Naive B cell (primary cell): ENCODE measurements around the gene REX1BD. TPM values are rescaled to one million over a fixed set of nuclear protein-coding genes. Genes with fewer than 3 reads are reported as not detected.
"Not testable (repeated sequence)": the region's sequence is repeated elsewhere in the genome, so short reads cannot be mapped to it uniquely, and the experiment has no call there.

ENCODE experiments used
- ATAC-seq, 2 donors: fragments of 150-1000 bp; cut with Tn5 transposase; 2 replicates each; pipeline ENCODE4 v1.10.0; 2021; ENCODE audit warnings: low read depth in 2 of 2, mild to moderate bottlenecking in 2 of 2, moderate library complexity in 2 of 2
- DNase-seq: peaks from one replicate; pipeline ENCODE4 v3.0.0; 2022
- H3K27ac Mint-ChIP-seq, 6 donors: one replicate each; pipeline ENCODE4 v1.8.0; 2020 to 2022; ENCODE audit warnings: mild to moderate bottlenecking in 6 of 6, mixed read lengths in 6 of 6, moderate library complexity in 5 of 6, inconsistent platforms in 2 of 6
- H3K27me3 Mint-ChIP-seq, 3 donors: one replicate each; pipeline ENCODE4 v1.8.0; 2021 to 2022; ENCODE audit warnings: mixed read lengths in 3 of 3, mild to moderate bottlenecking in 1 of 3
- H3K36me3 Mint-ChIP-seq, 2 donors: one replicate each; pipeline ENCODE4 v1.8.0; 2020 to 2022; ENCODE audit warnings: mixed read lengths in 2 of 2, inconsistent platforms in 1 of 2, mild to moderate bottlenecking in 1 of 2
- H3K4me1 Mint-ChIP-seq, 3 donors: one replicate each; pipeline ENCODE4 v1.8.0; 2020 to 2022; ENCODE audit warnings: mixed read lengths in 3 of 3, inconsistent platforms in 1 of 3, mild to moderate bottlenecking in 1 of 3, moderate library complexity in 1 of 3
- H3K4me3 Mint-ChIP-seq, 8 donors: one replicate each; pipeline ENCODE4 v1.8.0; 2020 to 2022; ENCODE audit warnings: mild to moderate bottlenecking in 8 of 8, mixed read lengths in 8 of 8, moderate library complexity in 8 of 8, inconsistent platforms in 2 of 8
- H3K9me3 Mint-ChIP-seq, 7 donors: one replicate each; pipeline ENCODE4 v1.8.0; 2020 to 2022; ENCODE audit warnings: mixed read lengths in 7 of 7, mild to moderate bottlenecking in 5 of 7, inconsistent platforms in 2 of 7, moderate library complexity in 1 of 7
- polyA plus RNA-seq, 6 donors: library from polyadenylated mRNA; unstranded; fragments of 300-500 nt; fragmentation: Illumina TruSeq; gene quantifications; one replicate each; pipeline ENCODE4 v1.2.3, GENCODE V29; 2021; ENCODE audit warnings: low read depth in 6 of 6

Gene REX1BD
- polyA plus RNA-seq, 6 donors from 2014 or later = 76.0 to 107 (median 91.9) TPM

DNA sequence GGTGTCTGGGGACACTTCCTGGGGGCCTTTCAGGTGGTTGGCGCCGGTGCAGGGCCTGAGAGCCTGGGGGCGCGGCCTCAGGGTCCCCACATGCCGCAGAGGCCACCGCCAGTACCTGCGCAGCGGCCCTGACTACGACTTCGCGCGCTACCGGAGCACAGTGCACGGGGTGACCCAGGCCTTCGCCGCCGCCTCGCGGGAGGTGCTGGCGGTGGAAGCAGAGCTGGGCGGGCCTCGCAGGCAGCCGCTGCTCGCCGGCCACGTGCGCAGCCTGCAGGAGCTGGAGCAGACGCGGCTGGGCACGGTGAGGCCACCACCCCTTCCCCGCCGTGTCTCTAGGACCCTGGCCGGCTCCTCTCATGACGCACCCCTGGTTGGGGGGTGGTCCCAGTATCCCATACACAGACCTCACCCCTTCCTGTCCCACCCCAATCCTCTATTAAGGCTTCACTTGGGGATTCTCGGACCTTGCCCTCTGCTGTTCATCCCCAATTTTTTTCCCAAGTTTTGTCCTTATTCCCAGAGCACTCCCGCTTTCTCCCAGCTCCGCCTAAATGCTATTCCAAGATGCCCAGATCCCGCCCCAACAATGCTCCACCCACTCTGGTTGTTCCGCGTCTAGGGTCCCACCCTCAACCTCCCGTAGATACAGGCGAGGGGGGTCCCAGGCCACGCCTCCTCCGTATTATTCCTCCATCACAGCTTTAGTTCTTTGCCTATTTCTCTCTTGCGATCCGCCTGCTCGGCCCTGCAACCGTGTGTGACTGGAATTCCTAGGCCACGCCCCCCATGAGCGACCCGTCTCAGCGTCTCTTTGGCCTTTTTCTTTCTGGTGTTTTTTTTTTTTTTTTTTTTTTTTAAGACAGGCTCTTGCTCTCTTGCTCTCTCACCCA, 1.0 kb downstream of the REX1BD start:
- peak overlapping the region; percentile 83 to 95 (median 90) for H3K4me3 Mint-ChIP-seq
- H3K27ac Mint-ChIP-seq = peak overlapping the region; percentile 39 to 96 (median 88)
- peaks cover 32 to 51% (median 51%) of the 10 kb centered on the region in 3 donors for H3K4me1 Mint-ChIP-seq
- no peaks in the 10 kb centered on the region for H3K36me3 Mint-ChIP-seq
- no peaks in the 10 kb centered on the region for H3K27me3 Mint-ChIP-seq
- DNase-seq (peak; percentile 62), ATAC-seq (peak; percentile 44 to 50)
- H3K9me3 Mint-ChIP-seq = no peaks in the 10 kb centered on the region

DNA sequence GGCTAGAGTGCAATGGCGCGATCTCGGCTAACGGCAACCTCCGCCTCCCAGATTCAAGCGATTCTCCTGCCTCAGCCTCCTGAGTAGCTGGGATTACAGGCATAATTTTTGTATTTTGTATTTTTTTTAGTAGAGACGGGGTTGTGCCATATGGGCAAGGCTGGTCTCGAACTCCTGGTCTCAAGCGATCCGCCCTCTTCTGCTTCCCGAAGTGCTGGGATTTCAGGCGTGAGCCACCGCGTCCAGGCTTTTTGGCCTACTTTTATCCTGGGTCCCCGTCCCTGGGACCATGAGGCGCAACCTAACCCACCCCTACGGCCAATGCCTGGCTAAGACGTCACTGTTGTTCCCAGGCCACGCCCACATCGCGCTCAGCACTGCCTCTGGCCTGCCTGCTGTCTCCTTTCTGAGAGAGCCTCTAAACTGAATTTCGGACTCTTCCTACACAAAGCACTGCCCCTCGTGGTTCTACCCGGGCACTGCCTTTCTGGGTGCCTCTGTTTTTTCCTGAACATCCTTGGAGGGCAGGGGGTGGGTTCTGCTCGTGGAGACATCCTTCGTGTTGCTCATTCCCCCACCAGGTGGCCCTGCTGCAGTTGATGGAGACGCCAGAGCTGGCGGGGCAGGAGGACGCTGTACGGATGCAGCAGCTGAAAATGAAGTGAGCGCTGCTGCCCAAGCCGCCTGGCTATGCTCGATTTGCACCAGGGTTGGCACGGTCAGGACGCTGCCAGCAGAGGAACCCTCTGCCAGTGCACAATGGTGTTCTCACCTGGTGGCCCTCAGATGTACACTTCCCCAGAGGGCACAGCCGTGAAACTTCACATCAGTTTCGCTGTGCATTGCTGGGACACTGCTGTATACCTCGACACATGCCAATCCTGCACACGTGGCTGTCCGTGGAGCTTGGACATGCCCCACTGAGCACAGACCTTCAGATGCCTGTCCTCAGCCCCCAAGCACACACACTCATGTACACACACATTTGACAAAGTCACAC, 2.0 kb downstream of the REX1BD start:
- no peaks in the 10 kb centered on the region for H3K27me3 Mint-ChIP-seq
- peak overlapping the region; percentile 51 to 95 (median 88) for H3K4me3 Mint-ChIP-seq
- ATAC-seq = no peak
- H3K9me3 Mint-ChIP-seq = no peaks in the 10 kb centered on the region
- no peaks in the 10 kb centered on the region for H3K36me3 Mint-ChIP-seq
- H3K4me1 Mint-ChIP-seq = peaks cover 34 to 54% (median 50%) of the 10 kb centered on the region in 3 donors
- H3K27ac Mint-ChIP-seq = peak overlapping the region in 3 of 6 donors; percentile 24 to 83 (median 49)
- no peak for DNase-seq

DNA sequence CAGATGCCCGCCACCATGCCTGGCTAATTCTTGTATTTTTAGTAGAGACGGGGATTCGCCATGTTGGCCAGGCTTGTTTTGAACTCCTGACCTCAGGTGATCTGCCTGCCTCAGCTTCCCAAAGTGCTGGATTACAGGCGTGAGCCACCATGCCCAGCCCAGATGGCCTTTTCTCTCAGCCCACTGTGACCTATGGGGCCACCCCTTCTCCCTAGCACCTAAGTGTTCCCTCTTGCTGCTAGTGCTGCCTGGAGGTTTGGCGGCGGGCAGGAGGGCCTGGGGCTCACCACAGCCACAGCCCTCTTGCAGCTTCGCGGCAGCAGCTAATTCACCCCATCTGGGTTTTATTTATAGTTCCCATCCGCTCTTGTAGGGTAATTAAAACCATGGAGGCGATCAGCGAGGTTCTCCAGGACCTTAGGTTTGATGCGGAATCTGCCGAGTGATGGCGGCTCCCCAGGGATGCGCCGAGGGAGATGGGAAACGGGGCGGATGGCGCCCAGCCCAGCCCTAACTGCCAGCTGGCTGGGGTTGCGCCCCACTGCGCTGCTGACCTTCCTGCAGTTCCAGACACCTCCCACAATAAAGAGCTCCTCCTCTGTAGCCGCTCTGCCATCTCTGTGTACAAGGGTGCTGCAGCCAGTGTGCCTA, 3.3 kb downstream of the REX1BD start:
- no peak for DNase-seq
- H3K4me3 Mint-ChIP-seq = peak overlapping the region in 5 of 8 donors; percentile 11 to 85 (median 29)
- no peaks in the 10 kb centered on the region for H3K36me3 Mint-ChIP-seq
- H3K27ac Mint-ChIP-seq = peak overlapping the region in 2 of 6 donors; percentile 32 to 57
- peaks cover 30 to 48% (median 46%) of the 10 kb centered on the region in 3 donors for H3K4me1 Mint-ChIP-seq
- ATAC-seq = no peak
- peaks cover 0 to 9% (median 6%) of the 10 kb centered on the region in 3 donors for H3K27me3 Mint-ChIP-seq
- H3K9me3 Mint-ChIP-seq = no peaks in the 10 kb centered on the region

DNA sequence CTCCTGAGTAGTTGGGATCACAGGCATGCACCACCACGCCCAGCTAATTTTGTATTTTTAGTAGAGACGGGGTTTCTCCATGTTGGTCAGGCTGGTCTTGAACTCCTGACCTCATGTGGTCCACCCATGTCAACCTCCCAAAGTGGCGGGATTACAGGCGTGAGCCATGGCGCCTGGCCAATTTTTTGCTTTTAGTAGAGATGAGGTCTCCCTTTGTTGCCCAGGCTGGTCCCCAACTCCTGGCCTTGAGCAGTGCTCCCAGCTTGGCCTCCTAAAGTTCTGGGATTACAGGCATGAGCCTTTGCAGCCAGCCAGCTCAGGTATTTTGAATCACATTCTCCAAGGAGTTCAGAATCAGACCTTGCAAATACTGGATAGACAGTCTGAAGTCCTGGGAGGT, 4.1 kb downstream of the REX1BD start:
- H3K27ac Mint-ChIP-seq, H3K36me3 Mint-ChIP-seq, ATAC-seq, DNase-seq, H3K9me3 Mint-ChIP-seq: not testable (repeated sequence)
- H3K27me3 Mint-ChIP-seq = peaks cover 0 to 17% (median 6%) of the 10 kb centered on the region in 3 donors
- H3K4me3 Mint-ChIP-seq = peak overlapping the region in 1 of 8 donors; percentile 43
- peaks cover 32 to 47% (median 41%) of the 10 kb centered on the region in 3 donors for H3K4me1 Mint-ChIP-seq

DNA sequence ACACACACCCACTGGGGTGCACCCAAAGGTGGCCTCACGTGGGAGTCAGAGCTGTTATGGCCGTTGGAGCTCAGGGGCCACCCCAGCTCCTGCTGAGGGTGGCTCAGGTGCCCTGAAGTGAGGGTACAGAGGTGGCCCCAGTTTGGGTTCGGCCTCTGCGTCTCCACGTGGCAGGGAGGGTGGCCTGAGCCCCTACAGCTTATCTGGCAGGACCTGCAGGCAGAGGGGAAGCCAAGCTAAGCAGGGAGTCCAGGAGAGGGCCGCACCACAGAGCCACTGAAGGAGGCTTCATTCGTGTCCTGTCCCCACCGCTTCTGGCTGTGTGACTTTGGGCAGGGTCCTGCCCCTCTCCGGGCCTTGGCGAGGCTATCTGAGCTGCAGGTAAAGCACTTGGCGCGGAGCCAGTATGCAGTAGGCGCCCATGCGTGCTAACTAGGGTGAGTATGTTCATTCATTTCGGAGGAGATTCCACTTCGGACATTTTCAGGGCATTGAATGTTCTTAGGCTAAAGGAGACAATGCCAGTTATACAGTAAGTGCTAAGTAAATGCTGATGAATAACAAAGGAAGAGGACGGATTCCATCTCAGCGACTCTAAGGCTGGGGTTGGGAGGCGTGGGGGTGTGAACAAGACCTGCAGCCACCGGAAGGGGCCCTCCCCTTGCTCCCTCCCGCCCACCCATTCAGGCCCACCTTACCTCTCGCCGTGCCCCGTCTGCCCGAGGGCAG, 4.9 kb downstream of the REX1BD start:
- Mint-ChIP-seq H3K27ac (peak overlapping the region in 1 of 6 donors; percentile 63), H3K27me3 (peaks cover 0 to 25% (median 6%) of the 10 kb centered on the region in 3 donors), H3K36me3 (no peaks in the 10 kb centered on the region), H3K4me1 (peaks cover 25 to 39% (median 33%) of the 10 kb centered on the region in 3 donors), H3K4me3 (peak overlapping the region in 6 of 8 donors; percentile 34 to 77 (median 68)), H3K9me3 (no peaks in the 10 kb centered on the region)
- no peak for DNase-seq
- ATAC-seq = no peak

DNA sequence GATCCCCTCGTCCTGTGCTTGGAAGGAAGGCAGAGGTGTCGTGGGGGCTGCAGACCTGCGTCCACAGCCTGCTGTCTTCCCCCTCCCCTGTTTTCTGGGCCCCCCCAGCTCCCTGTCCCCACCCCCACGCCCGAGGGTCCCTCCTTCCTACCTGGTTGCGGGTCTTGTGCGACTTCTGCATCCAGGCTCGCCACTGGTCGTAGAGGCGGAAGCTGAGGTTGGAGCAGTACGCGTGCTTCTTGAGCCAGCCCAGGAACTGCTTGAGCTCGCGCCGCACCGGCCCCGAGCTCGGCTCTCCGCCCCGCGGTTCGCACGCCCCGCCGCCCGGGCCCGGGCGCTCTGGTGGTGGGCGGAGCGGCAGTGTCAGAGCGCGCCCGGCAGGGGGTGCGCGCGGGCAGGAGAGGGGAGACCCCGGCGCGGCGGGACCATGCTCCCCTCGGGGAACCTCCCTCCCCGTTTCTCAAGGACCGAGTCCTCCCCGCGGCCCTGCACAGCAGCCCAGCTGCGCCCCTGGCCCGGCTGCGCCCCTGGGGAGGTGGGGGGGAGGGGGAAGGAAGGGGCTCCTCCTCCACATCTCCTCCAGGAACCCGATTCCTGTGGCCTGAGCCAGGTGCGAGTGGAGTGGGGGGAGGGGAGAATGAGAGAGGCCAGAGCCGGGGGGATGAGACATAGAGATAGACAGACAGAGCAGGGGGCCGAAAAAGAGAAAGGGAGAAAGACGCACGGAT, 5.7 kb downstream of the REX1BD start:
- Mint-ChIP-seq H3K9me3 (no peaks in the 10 kb centered on the region), H3K36me3 (no peaks in the 10 kb centered on the region)

DNA sequence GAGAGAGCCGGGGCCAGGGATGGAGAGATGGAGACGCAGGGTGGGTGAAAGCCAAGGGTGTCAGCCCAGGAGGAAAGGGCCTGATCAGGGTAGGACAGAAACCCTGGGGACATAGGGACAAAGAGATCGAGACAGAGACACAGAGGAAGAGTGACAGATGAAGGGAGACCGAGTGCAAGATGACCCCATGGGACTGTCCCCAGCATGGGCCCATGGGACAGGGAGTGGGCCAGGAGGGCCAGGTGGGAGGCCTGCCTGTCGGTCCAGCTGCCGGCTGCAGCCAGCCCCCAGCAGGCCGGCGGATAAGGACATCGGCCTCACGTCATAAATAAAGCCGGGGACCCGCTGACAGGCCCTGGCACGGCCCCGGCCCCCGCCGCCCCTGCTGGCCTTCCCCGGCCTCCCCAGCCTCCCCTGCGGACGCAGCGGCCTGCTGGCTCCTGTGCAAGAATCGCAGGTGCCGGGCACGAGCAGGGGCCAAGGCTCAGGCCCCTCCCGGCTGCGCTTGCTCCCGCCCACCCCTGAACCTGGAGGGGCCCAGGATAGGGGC, 6.3 kb downstream of the REX1BD start:
- H3K9me3 Mint-ChIP-seq = no peaks in the 10 kb centered on the region
- H3K36me3 Mint-ChIP-seq = no peaks in the 10 kb centered on the region
- peak overlapping the region in 2 of 6 donors; percentile 42 to 80 for H3K27ac Mint-ChIP-seq
- H3K27me3 Mint-ChIP-seq = peaks cover 0 to 39% (median 6%) of the 10 kb centered on the region in 3 donors
- ATAC-seq (peak in 1 of 2 donors; percentile 3), DNase-seq (no peak)
- peaks cover 21 to 32% (median 30%) of the 10 kb centered on the region in 3 donors for H3K4me1 Mint-ChIP-seq
- peak overlapping the region in 7 of 8 donors; percentile 68 to 87 (median 78) for H3K4me3 Mint-ChIP-seq

More for the DNA sequence above, 5.7 kb downstream of the REX1BD start:
- Mint-ChIP-seq H3K27ac (peak overlapping the region in 2 of 6 donors; percentile 42 to 80), H3K4me1 (peaks cover 25 to 38% (median 33%) of the 10 kb centered on the region in 3 donors), H3K27me3 (peaks cover 0 to 32% (median 6%) of the 10 kb centered on the region in 3 donors), H3K4me3 (peak overlapping the region; percentile 68 to 87 (median 78))
- ATAC-seq (peak; percentile 68 to 75), DNase-seq (peak; percentile 75)

DNA sequence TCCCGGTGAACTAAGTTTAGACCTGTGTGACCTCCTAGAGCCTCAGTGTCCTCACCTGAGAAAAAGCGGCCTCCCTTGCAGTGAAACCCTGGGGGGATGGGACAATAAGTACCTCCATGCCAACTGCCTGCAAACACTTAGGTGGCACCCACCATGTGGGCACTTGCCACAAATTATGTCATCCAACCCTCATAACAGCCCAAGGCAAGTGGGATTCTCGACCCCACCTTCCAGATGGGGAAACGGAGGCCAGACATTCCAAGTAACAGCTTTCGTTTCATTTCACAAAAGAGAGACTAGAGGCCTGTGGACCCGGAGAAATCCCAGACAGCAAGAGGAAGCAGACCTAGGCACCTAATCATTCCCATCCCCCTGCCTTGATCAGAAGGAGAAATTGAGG, 6.9 kb downstream of the REX1BD start:
- peaks cover 0 to 45% (median 6%) of the 10 kb centered on the region in 3 donors for H3K27me3 Mint-ChIP-seq
- no peak for ATAC-seq
- peak overlapping the region in 1 of 6 donors; percentile 33 for H3K27ac Mint-ChIP-seq
- peaks cover 15 to 26% (median 24%) of the 10 kb centered on the region in 3 donors for H3K4me1 Mint-ChIP-seq
- peak overlapping the region; percentile 21 to 73 (median 46) for H3K4me3 Mint-ChIP-seq
- no peak for DNase-seq
- H3K36me3 Mint-ChIP-seq = no peaks in the 10 kb centered on the region
- no peaks in the 10 kb centered on the region for H3K9me3 Mint-ChIP-seq

DNA sequence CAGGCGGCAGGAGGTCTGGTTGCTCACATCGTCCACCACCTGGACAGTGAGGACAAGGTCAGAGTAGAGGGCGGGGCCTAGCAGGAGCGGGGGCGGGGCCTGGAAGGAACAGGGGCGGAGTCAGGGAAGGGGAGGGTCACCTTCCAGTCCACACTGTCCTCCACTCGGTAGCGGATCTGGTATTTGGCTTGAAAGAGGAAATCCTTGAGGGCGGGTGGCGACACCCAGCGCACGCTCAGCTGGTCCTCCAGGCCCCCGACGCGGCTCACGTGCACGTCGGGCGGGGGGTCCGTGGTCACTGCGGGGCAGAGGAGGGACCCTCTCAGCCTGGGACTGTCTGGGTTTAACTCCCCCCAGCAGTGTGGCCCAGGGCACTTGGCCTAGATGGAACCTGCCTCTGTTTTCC, 8.2 kb downstream of the REX1BD start:
- no peaks in the 10 kb centered on the region for H3K9me3 Mint-ChIP-seq
- H3K4me3 Mint-ChIP-seq = peak overlapping the region in 1 of 8 donors; percentile 72
- ATAC-seq (no peak), DNase-seq (no peak)
- peak overlapping the region in 3 of 6 donors; percentile 65 to 81 (median 81) for H3K27ac Mint-ChIP-seq
- peaks cover 13 to 23% (median 15%) of the 10 kb centered on the region in 3 donors for H3K4me1 Mint-ChIP-seq
- no peaks in the 10 kb centered on the region for H3K36me3 Mint-ChIP-seq
- peaks cover 0 to 53% (median 12%) of the 10 kb centered on the region in 3 donors for H3K27me3 Mint-ChIP-seq

DNA sequence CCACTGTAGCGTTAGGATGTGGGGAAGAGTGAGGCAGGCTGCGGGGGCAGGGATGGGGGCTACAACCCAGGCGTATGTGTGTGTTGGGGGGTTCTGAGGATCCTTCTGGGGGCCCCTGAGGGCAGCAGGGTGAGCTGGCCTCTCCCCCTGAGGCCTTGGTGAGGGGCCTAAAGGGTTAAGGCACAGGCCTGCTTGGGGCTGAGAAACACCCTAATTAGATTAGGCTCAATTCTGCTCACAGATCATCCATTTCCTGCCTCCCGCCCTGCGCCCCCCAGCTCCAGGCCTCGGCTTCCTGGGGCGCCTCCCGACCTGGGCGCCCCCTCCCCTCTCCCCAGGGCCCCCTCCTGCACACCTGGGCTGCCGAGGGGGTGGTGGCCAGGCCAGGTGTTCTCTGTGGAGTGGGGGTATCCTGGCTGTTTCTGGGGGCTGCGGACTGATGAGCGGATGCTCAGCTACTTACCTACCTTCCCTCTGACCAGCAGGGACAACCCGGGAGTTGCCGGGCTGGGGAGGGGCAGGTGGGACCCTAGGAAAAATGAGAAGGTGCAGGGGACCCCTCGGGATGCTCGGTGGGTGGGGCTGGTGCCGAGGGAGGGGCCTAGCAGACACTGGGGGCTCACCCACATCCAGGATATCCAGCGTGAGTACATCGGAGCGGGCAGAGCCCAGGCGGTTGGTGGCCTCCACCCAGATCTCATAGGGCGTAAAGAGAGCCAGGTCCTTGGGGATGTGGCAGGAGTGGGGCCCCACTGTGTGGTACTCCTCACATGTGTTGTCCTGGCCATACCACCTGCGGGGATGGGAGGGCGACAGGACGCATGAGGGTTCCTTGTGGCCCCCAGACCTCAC, 9.4 kb downstream of the REX1BD start:
- Mint-ChIP-seq H3K36me3 (no peaks in the 10 kb centered on the region), H3K27me3 (peaks cover 4 to 64% (median 20%) of the 10 kb centered on the region in 3 donors), H3K9me3 (no peaks in the 10 kb centered on the region), H3K27ac (peak overlapping the region in 1 of 6 donors; percentile 9), H3K4me1 (peaks cover 14 to 25% (median 16%) of the 10 kb centered on the region in 3 donors), H3K4me3 (no peak overlapping the region)
- DNase-seq (no peak), ATAC-seq (no peak)
